Upper lobe of left lung (tissue), 6 donors: ENCODE results near the gene PLXNA4. TPM values are rescaled to one million over a fixed set of nuclear protein-coding genes. Genes with fewer than 3 reads are reported as not detected.

ENCODE experiments used
- ATAC-seq, 2 donors: fragments of 200-7000 bp; cut with Tn5 transposase; one replicate each; pipeline ENCODE4 v1.9.1; 2022; ENCODE audit warnings: mild to moderate bottlenecking in 2 of 2, moderate library complexity in 2 of 2; ENCODE audit not compliant: low FRiP score in 2 of 2
- DNase-seq, 2 donors: peaks; one replicate each; pipeline ENCODE4 v3.0.0-alpha.2; 2019 to 2020
- H3K27ac ChIP-seq, 4 donors: fragments of 200-600 bp; sonication (generic); one replicate each; pipeline ENCODE4 v1.5.1; 2016 to 2019
- H3K27me3 ChIP-seq, 4 donors: fragments of 200-600 bp; sonication (generic); one replicate each; pipeline ENCODE4 v1.5.1; 2017 to 2019
- H3K36me3 ChIP-seq, 4 donors: fragments of 200-600 bp; sonication (generic); one replicate each; pipeline ENCODE4 v1.5.1; 2016 to 2019
- H3K4me1 ChIP-seq, 4 donors: fragments of 200-600 bp; sonication (generic); one replicate each; pipeline ENCODE4 v1.5.1; 2018 to 2019
- H3K4me3 ChIP-seq, 4 donors: fragments of 200-600 bp; sonication (generic); one replicate each; pipeline ENCODE4 v1.5.1; 2017 to 2019; ENCODE audit warnings: mild to moderate bottlenecking in 2 of 4, moderate library complexity in 1 of 4
- H3K9me3 ChIP-seq, 4 donors: fragments of 200-600 bp; sonication (generic); one replicate each; pipeline ENCODE4 v1.5.1; 2018 to 2019
- CTCF ChIP-seq, 6 experiments: fragments of 450-650 bp in 4 of 6; fragments of 200-600 bp in 2 of 6; sonication (generic) in 2 of 6; IDR thresholded peaks; one replicate each; pipeline ENCODE4 v1.5.1; 2016 to 2019; ENCODE audit warnings: antibody characterized with exemption in 6 of 6
- EP300 ChIP-seq, 4 donors: sonication (generic); formaldehyde crosslinking; IDR thresholded peaks; one replicate each; pipeline ENCODE4 v1.5.1; 2017; ENCODE audit warnings: antibody characterized with exemption in 4 of 4, control low read depth in 2 of 4
- POLR2A ChIP-seq, 4 donors: fragments of 450-650 bp; IDR thresholded peaks; one replicate each; pipeline ENCODE4 v1.5.1; 2016 to 2017; ENCODE audit warnings: antibody characterized with exemption in 4 of 4, mild to moderate bottlenecking in 2 of 4
- POLR2AphosphoS5 ChIP-seq, 2 donors: sonication (generic); formaldehyde crosslinking; IDR thresholded peaks; one replicate each; pipeline ENCODE4 v1.5.1; 2017; ENCODE audit warnings: antibody characterized with exemption in 2 of 2
- WGBS, 2 donors: methylation state at CpG; one replicate each; pipeline ENCODE4 v1.1.5; 2017 to 2018; 5-methylcytosine and 5-hydroxymethylcytosine counted together
- total RNA-seq, 6 donors: library from RNA; depleted of rRNA in 4 of 6; stranded (reverse); fragments of >200 nt in 4 of 6; gene quantifications; one replicate each; pipeline versions ENCODE4 v1.1.0 to v1.2.1, GENCODE V29; 2016 to 2021
- donor health status: DM: no; HTN: no; CAD: no; lungs with moderate emphysema.
- donor health status: DM: no; HTN: yes; CAD: no; lungs with severe emphysema.

Gene PLXNA4
- total RNA-seq, 6 donors from 2014 or later = 1.1 to 5.9 (median 2.6) TPM

GRCh38 chr7:132518839-132519173, 57.5 kb downstream of the PLXNA4 start:
- ATAC-seq (no peak), DNase-seq (no peak)
- TF ChIP-seq POLR2A (IDR thresholded peaks at IDR 0.05) (no peak), POLR2AphosphoS5 (IDR thresholded peaks at IDR 0.05) (no peak), CTCF (IDR thresholded peaks at IDR 0.05) (no peak), EP300 (IDR thresholded peaks at IDR 0.05) (no peak)
- Histone ChIP-seq H3K4me3 (no peak overlapping the region), H3K27ac (no peak overlapping the region), H3K9me3 (no peaks in the 10 kb centered on the region), H3K27me3 (no peaks in the 10 kb centered on the region), H3K4me1 (peaks cover 0 to 6% (median 0%) of the 10 kb centered on the region in 4 donors), H3K36me3 (no peaks in the 10 kb centered on the region)
- WGBS, 2 donors = 77 to 83% methylated on average over 6 of the region's 6 CpGs

GRCh38 chr7:132518102-132518838, 58.0 kb downstream of the PLXNA4 start:
- H3K27ac ChIP-seq = no peak overlapping the region
- peak in 1 of 2 donors; percentile 46 for ATAC-seq
- no peaks in the 10 kb centered on the region for H3K27me3 ChIP-seq
- H3K4me3 ChIP-seq = no peak overlapping the region
- 77 to 86% methylated on average over 11 of the region's 11 CpGs for WGBS, 2 donors
- TF ChIP-seq POLR2A (IDR thresholded peaks at IDR 0.05) = no peak
- TF ChIP-seq CTCF (IDR thresholded peaks at IDR 0.05) = peak in 5 of 6 experiments; percentile 12 to 30 (median 27)
- no peaks in the 10 kb centered on the region for H3K36me3 ChIP-seq
- DNase-seq = no peak
- no peaks in the 10 kb centered on the region for H3K9me3 ChIP-seq
- H3K4me1 ChIP-seq = peaks cover 0 to 6% (median 0%) of the 10 kb centered on the region in 4 donors

GRCh38 chr7:132516042-132516840, 60.0 kb downstream of the PLXNA4 start:
- TF ChIP-seq EP300 (IDR thresholded peaks at IDR 0.05) = no peak
- 81 to 97% methylated on average over 4 to 5 of the region's 5 CpGs for WGBS, 2 donors
- ATAC-seq (no peak), DNase-seq (no peak)
- Histone ChIP-seq H3K36me3 (no peaks in the 10 kb centered on the region), H3K27me3 (no peaks in the 10 kb centered on the region), H3K27ac (no peak overlapping the region), H3K9me3 (no peaks in the 10 kb centered on the region), H3K4me3 (no peak overlapping the region), H3K4me1 (peaks cover 0 to 6% (median 0%) of the 10 kb centered on the region in 4 donors)

DNA sequence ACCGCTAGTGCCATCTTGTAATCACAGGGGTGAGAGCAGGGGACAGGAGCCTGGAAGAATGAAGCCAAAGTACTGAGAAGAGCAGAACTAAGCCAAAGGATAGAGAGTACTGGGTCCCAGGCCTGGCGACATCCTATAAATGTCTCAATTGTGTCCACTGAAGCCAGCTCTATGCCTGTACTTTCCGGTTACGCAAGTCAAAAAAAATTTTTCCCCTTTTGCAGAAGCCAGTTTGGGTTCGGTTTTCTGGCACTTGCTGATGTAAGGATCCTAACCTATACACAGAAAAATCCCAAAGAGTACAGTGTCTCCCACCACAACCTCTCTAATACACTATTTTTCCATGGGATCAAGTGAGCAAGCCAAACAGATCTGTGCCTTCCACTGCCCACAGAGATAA, 61.1 kb downstream of the PLXNA4 start:
- Histone ChIP-seq H3K4me1 (peaks cover 0 to 4% (median 0%) of the 10 kb centered on the region in 4 donors), H3K27ac (no peak overlapping the region), H3K36me3 (no peaks in the 10 kb centered on the region), H3K27me3 (no peaks in the 10 kb centered on the region), H3K9me3 (no peaks in the 10 kb centered on the region), H3K4me3 (no peak overlapping the region)
- TF ChIP-seq EP300 (IDR thresholded peaks at IDR 0.05) (no peak), POLR2AphosphoS5 (IDR thresholded peaks at IDR 0.05) (no peak), POLR2A (IDR thresholded peaks at IDR 0.05) (no peak), CTCF (IDR thresholded peaks at IDR 0.05) (no peak)
- no peak for ATAC-seq
- 93 to 94% methylated on average over 5 of the region's 5 CpGs for WGBS, 2 donors
- DNase-seq = no peak

- Histone ChIP-seq H3K4me1 (no peaks in the 10 kb centered on the region), H3K27ac (no peak overlapping the region), H3K4me3 (no peak overlapping the region), H3K9me3 (no peaks in the 10 kb centered on the region), H3K36me3 (no peaks in the 10 kb centered on the region), H3K27me3 (no peaks in the 10 kb centered on the region)
- TF ChIP-seq POLR2AphosphoS5 (IDR thresholded peaks at IDR 0.05) (no peak), POLR2A (IDR thresholded peaks at IDR 0.05) (no peak), CTCF (IDR thresholded peaks at IDR 0.05) (no peak), EP300 (IDR thresholded peaks at IDR 0.05) (no peak)
- ATAC-seq = no peak
- WGBS, 2 donors = 80 to 90% methylated on average over 1 of the region's 1 CpG
- no peak for DNase-seq
These were observed 61.8 kb downstream of the PLXNA4 start for GRCh38 chr7:132514430-132514829.
